ENCODE measurements around the gene MARCHF3. TPM values are rescaled to one million over a fixed set of nuclear protein-coding genes. Genes with fewer than 3 reads are reported as not detected.
A peak's percentile ranks its signal among the peaks of the same experiment; 100 is the strongest.

MARCHF3 gene
- total and polyA plus RNA-seq, 2 of the 13 experiments (the other 11 are each of a cell fraction or from before 2014, with no cell fraction given) = 4.8 to 11.9 TPM

- TF ChIP-seq HMGXB3 (CRISPR knock-in tag; IDR thresholded peaks at IDR 0.05; ENCODE audit: borderline replicate concordance) (no peak), ZNF569 (CRISPR knock-in tag; IDR thresholded peaks at IDR 0.05; ENCODE audit: borderline replicate concordance) (no peak), ZNF10 (CRISPR knock-in tag; IDR thresholded peaks at IDR 0.05; ENCODE audit: borderline replicate concordance, low read depth) (no peak), ELF4 (CRISPR knock-in tag; IDR thresholded peaks at IDR 0.05; ENCODE audit: borderline replicate concordance) (no peak), ZBTB25 (CRISPR knock-in tag; IDR thresholded peaks at IDR 0.05) (no peak), SKIL (CRISPR knock-in tag; IDR thresholded peaks at IDR 0.05; ENCODE audit: borderline replicate concordance) (no peak), ZNF296 (CRISPR knock-in tag; conservative IDR thresholded peaks at IDR 0.05) (no peak), PCBP1 (IDR thresholded peaks at IDR 0.05; ENCODE audit: borderline replicate concordance, low read depth, low read length) (no peak), TRIM22 (IDR thresholded peaks at IDR 0.05) (no peak), ZMYM4 (CRISPR knock-in tag; IDR thresholded peaks at IDR 0.05) (peak; percentile 49; the same call in 1 of the 2 replicates)
Observed at GRCh38 chr5:127022846-127023245, 7.5 kb downstream of the MARCHF3 start (continued).
